NCI-H460 (cell line): Measurements from ENCODE around the gene MAGEB4. TPM values are rescaled to one million over a fixed set of nuclear protein-coding genes. Genes with fewer than 3 reads are reported as not detected.
A peak's percentile ranks its signal among the peaks of the same experiment; 100 is the strongest.
"Not testable (repeated sequence)": the region's sequence is repeated elsewhere in the genome, so short reads cannot be mapped to it uniquely, and the experiment has no call there.

ENCODE experiments used
- DNase-seq: peaks from one replicate; pipeline ENCODE4 v3.0.0-alpha.2; 2016; ENCODE audit warnings: low read depth; ENCODE audit errors: extremely low read depth
- polyA plus RNA-seq: library from polyadenylated mRNA; depleted of rRNA; stranded (reverse); fragments of >200 nt; gene quantifications from 2 replicates; pipeline ENCODE4 v1.2.3, GENCODE V29; 2014; cell fraction: nucleus; rRNA removed
- total RNA-seq: library from RNA; depleted of rRNA; stranded (reverse); fragments of >200 nt; shearing (Covaris generic); gene quantifications from 2 replicates; pipeline ENCODE4 v1.2.3, GENCODE V29; 2014; rRNA removed

MAGEB4 gene, protein sequence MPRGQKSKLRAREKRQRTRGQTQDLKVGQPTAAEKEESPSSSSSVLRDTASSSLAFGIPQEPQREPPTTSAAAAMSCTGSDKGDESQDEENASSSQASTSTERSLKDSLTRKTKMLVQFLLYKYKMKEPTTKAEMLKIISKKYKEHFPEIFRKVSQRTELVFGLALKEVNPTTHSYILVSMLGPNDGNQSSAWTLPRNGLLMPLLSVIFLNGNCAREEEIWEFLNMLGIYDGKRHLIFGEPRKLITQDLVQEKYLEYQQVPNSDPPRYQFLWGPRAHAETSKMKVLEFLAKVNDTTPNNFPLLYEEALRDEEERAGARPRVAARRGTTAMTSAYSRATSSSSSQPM
- not detected in 2 replicates for total RNA-seq
- not detected in 2 replicates for polyA plus RNA-seq

DNA sequence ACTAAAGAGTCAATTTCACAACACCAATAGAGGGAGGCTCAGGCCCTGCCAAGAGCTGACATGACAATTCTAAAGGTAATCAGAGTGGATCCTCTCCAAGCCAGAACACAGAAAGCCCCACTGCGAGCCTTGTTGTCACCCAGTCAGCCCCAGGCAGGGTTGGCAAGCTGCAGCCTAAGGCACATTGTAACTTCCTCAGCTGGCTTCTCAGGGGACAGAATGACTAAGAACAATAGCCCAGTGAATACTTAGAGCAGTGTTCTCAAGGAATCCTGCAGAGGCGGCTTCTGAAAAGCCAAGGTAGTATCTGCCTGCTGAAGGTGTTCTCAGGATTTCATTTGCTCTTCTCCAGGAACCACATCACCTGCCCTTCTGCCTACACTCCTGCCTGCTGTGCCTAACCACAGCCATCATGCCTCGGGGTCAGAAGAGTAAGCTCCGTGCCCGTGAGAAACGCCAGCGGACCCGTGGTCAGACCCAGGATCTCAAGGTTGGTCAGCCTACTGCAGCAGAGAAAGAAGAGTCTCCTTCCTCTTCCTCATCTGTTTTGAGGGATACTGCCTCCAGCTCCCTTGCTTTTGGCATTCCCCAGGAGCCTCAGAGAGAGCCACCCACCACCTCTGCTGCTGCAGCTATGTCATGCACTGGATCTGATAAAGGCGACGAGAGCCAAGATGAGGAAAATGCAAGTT is at the start of gene MAGEB4:
TSS of gene MAGEB4 (plus strand) at position 277 of the 692 bp plus-strand sequence. CDS start at position 413, 136 bp downstream.
- DNase-seq = no peak

DNA sequence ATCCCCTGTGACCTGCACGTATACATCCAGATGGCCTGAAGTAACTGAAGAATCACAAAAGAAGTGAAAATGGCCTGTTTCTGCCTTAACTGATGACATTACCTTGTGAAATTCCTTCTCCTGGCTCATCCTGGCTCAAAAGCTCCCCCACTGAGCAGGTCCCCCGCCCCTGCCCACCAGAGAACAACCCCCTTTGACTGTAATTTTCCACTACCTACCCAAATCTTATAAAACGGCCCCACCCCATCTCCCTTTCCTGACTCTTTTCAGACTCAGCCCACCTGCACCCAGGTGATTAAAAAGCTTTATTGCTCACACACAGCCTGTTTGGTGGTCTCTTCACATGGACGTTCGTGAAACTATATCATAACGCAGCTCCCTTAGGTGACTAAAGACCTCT is 47.9 kb upstream of the MAGEB4 start:
- not testable (repeated sequence) for DNase-seq

DNA sequence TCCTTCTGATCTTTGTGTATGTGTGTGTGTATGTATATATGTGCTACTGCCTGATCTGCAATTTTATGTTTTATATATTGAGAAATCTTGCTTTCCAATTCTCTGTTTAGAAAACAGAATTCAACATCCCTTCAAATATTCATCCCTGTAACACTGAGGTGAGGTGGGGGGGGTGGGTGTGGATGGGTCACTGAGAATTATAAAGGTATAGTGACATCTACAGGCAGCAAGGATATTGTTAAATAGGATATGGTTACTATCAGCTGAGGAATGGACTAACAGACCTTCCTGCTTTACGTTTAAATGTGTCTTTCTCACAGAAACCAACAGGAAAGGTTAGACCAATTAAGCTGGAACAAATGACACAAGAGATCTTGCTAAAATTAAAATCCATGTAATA is 45.5 kb upstream of the MAGEB4 start:
- DNase-seq = no peak

DNA sequence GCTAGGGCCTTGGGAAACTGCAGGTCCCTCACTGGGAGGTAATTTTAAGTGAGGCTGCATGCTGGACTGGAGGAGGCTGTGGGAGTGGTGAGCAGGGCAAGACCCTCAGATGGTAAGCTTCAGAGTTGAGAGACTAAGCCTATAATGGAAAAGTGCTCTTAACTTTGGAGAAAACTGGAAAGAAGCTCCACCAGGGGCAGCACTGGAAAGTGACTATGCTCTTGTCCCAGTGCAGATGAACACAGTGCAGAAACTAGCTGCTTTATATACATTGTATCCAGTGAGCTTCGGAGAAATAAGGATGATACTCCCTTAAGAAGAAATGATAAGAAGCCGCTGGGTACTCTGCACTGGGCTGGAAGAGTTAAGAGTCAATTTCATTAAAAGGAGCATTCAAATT is 29.6 kb upstream of the MAGEB4 start:
- no peak for DNase-seq

DNA sequence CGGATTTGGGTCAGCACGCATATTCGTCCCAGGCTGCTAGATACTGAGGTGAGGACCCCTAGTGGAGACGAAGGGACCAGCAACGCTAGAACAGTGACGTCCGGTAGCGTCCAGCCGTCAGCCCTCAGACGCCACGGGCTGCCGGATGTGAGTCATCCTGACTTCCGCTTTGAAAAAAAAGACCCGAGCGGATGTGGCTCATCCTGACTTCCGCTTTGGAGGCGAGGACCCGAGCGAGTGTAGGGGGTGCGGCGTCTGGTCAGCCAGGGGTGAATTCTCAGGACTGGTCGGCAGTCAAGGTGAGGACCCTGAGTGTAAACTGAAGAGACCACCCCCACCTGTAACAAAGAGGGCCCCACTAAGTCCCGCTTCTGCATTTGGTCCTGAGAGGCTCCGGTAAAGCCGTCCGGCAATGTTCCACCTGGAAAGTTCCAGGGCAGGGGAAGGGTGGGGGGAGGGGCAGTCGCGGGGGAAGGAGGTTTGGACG is 26.4 kb upstream of the MAGEB4 start, which contains the start of gene MAGEB2:
TSS of gene MAGEB2 (plus strand) at position 207 of the 487 bp plus-strand sequence. CDS start 3,018 bp downstream, outside the sequence.
- peak; percentile 76 for DNase-seq

DNA sequence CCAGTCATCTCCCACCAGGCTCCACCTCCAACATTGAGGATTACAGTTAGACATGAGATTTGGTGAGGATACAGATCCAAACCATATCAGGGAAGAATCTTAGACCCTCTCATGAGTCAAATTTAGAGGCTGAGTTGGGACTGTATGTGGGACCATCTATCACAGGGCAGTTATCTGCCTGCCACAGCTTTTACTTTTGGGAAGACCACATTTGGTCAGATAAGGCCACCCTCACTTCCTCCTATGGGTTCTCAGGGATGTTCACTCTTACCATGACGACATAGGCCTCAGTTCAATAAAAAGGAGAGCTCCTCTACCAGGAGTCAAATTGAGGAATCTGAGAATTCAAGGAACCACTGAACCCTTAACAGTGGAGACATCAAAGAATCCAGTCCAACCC is 24.3 kb upstream of the MAGEB4 start:
- DNase-seq = no peak

DNA sequence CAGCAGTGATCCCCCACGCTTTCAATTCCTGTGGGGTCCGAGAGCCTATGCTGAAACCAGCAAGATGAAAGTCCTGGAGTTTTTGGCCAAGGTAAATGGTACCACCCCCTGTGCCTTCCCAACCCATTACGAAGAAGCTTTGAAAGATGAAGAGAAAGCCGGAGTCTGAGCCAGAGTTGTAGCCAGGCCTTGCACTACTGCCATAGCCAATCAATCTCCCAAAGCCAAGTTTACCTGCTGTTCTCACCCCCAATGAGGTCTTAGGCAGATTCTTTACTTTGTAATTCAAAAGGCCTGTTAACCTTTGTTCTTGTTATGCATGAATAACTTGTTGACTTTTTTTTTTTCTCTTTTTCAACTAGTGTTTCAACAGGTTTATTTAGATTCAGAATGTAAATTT is 22.4 kb upstream of the MAGEB4 start:
- DNase-seq = no peak

DNA sequence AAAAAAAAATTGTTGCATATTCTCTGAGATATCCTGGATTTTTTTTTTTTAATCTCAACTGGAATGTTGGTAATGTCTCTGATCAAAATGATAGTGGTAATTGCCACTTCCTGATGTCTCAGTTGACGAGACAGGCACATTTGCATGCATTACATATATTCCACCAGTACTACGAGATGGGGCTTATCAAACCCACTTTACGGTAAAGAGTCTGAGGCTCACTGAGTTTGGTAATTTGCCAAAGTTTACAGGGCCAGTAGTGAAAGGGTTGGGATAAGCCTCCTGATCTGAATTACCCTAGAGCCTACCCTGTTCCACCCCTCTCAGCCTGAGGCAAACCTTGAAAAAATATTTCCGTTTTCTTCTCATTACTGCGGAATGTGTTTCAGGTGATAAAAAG is 21.1 kb upstream of the MAGEB4 start:
- no peak for DNase-seq

DNA sequence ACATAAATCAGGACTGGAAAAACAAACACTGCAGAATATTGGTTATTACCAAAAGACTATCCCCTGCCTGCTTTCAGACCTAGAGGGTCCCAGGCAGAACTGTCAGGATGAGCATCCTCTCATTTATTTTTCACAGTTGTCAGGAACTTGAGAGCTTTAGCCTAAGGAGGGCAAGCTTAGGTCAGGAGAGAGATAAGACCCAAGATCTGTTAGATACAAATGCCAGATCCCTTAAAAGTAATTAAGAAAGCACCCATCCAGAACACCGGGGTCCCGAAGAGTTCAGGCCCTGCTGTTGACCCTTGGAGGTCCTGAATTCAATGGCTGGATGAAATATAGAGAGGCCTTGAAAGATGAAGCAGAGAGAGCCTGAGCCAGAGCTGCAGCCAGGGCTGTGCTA is 17.3 kb upstream of the MAGEB4 start:
- DNase-seq = no peak

DNA sequence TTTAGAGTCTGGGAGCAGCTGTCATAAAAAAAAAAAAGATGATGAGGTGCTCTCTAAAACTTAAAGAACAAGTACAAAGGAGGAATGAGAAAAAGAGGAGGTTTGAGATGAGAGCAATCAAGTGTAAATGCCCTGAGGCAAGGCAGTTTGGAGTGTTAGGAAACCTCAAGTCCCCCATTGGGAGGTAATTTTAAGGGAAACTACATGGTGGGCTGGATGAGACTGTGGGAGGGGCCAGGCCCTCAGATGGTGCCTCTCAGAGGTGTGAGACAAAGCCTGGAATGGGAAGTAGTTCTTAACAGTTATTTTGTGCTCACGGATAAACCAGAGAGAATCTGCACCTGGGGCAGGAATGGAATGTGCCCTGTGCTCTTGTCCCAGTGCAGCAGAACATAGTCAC is 13.3 kb upstream of the MAGEB4 start:
- DNase-seq = no peak

DNA sequence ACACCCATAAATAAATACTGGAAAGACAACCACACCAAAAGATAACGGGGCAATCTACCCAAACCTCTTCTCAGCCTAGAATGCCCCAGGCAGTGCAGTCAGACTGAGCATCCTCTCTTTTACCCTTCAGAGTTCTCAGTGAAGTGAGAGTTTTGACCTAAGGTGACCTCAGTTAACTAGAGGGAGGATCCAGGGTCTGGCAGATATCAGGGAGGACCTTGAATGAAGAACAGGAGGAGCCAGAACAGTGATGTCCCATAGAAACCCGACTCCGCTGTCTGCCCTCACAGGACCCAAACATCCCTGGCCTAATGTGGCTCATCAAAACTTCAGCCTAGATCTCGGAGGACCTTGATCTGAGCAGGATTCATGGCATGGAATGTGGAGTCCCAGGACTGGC is 11.4 kb upstream of the MAGEB4 start, which contains the start of gene MAGEB3:
TSS of gene MAGEB3 (plus strand) at position 263 of the 400 bp plus-strand sequence. CDS start 5,268 bp downstream, outside the sequence.
- no peak for DNase-seq

DNA sequence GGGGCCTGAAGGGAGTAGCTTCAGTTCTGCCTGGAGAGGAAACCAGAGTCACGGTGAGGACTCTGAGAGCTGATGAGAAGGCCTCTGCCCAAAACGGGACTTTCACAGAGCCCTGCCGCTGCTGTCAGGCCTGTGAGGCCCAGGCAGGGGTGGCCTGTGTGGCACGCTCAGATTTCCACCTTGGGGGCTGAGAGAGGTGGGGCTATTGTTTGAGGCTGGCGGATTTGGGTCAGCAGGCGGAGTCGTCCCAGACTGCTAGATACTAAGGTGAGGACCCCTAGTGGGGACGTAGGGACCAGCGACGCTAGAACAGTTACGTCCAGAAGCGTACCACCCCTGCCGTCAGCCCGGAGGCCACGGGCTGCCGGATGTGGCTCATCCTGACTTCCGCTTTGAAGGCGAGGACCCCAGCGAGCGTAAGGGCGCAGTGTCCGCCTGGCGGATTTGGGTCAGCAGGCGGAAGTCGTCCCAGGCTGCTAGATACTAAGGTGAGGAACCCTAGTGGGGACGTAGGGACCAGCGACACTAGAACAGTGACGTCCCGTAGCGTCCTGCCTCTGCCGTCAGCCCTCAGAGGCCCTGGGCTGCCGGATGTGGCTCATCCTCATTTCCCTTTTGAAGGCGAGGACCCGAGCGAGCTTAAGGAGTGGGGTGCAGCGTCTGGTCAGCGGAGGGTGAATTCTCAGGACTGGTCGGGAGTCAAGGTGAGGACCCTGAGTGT is 5.1 kb downstream of the MAGEB4 start, which contains the start of gene MAGEB1:
TSS of gene MAGEB1 (plus strand) at position 378 of the 721 bp plus-strand sequence. CDS start 3,348 bp downstream, outside the sequence.
- DNase-seq = no peak

DNA sequence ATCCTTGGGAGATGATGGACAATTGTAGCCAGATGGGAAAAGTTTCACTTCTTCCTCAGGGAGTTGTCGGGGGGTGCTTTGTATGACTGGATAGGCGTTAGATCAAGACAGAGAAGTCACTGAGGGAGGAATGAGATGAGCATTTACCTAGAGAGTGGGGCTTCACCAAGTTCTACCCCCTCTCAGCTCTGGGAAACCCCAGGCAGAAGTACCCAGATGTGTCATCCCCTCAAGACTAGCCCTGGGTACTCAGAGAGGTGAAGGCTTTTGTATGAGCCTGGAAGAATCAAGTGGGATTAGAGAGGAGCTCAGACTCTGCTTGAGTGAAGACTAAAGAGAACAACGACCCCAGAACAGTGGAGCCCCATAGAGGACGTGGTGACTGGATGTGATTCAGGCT is 7.1 kb downstream of the MAGEB4 start:
- no peak for DNase-seq

DNA sequence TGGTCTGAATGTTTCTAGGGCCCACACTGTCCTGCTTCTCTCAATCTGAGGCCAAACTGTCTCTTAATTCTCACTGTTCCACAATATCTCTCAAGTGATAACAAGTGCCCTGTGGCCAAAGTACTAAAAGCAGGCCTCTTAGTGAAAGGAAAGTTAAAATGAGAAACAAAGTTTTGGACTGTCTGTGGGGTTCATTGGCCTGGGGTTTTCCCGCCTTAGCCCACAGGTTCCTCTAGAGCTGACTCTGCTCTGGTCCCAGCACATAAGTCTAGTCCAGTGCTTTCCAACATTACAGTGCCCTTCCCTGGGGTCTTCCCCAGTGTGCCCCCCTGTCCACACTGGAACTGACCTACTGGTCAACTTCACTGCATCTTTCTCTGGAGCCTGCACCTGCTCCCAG is 11.5 kb downstream of the MAGEB4 start:
- no peak for DNase-seq

DNA sequence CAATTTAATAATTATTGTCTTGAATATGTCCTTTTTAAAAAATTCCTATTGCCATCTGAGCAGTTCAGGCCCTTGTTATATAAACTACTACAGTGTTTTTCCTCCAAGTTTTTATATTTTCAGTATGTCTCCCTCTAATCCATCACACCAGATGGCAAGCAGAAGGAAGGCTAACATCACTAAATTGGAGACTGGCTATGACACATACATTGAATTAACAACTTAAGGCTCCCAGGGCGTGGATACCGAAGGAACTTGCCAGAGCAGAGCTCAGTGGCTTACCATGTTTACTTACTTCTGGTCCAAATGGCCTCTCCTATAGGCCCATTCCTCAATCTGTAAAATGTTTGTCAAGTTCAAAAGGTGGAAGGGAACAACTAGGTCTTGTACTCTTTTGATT is 18.1 kb downstream of the MAGEB4 start:
- no peak for DNase-seq

DNA sequence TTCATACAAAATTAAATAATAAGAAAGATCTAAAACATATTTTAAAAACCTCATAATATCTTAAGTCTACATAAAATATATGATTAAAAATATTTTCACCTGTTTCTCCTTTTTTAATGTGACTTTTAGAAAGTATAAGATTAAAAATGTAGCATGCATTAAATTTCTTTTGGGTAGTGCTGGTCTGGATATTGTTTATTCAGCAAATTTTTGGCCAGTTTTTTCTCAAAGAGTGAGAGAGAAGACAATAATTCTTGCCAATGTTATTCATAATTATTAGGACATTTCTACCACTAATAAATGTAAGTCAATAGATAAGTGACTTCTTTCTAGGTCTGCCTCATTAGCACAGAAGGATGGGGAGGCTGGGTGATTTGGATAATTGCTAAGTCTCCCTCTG is 19.2 kb downstream of the MAGEB4 start:
- no peak for DNase-seq

DNA sequence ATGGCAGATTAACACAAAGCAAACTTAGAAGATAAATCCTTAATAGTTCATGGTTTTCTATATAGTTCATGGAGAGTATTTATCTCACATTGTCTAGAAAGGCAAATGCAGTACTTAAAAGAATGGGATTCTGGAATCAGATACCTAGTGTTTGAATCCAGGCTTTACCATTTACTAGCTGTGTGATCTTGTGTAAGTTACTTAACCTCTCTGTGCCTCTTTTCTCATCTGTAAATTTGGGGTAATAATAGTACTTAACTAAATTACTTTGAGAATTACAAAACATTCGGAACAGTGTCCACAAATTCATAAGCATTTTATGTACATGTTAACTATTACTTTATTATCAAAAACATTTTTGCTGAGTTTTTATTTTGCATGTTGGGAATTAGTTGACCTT is 21.0 kb downstream of the MAGEB4 start:
- no peak for DNase-seq

DNA sequence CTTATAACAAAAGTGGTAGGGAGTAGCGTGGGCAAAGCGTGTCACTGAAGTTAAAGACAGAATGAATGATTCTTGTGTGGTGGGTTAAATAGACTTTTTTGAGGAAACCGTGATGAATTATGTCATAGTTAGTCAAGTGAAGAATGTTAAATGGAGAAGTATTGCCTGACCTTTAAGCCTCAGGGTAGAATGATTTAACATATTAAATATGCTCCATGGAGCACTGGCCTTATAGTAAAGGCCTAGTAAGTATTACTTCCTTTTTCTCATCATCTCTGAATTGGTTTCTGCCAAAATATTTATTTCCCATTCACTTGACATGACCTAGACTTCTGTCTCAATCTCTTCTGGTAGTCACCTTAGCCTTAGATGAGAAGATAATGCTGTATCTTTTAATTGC is 28.8 kb downstream of the MAGEB4 start:
- no peak for DNase-seq

DNA sequence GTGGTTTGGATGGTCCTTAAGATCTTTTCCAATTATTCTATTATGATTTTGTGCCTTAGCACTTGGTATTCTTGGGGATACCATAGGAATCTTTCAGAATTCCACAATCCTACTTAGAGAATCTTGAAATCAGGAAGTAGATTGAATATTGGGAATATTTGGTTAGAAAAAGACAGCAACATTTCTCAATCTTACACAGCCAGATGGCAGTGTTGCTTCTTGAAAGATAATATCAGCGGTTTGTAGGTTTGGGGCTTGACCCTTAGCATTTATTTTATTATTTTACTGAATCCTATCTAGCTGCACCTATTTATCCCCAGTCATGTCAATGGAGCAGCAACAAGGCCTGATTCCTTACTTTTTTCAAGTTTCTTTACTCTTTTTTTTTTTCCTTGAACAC is 33.7 kb downstream of the MAGEB4 start:
- peak; percentile 53 for DNase-seq

DNA sequence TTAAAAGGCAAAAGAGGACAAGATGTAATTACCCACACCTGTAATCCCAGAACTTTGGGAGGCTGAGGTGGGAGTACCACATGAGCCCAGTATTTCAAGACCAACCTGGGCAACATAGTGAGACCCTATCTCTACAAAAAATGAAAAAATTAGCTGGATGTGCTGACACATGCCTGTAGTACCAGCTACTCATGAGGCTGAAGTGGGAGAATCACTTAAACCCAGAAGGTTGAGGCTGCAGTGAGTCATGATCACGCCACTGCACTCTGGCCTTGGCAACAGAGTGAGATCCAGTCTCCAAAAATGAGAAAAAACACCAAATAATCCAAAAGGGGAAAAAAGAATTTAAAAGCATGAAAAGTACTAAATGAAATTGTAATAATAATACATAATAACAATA is 36.6 kb downstream of the MAGEB4 start:
- DNase-seq = no peak

DNA sequence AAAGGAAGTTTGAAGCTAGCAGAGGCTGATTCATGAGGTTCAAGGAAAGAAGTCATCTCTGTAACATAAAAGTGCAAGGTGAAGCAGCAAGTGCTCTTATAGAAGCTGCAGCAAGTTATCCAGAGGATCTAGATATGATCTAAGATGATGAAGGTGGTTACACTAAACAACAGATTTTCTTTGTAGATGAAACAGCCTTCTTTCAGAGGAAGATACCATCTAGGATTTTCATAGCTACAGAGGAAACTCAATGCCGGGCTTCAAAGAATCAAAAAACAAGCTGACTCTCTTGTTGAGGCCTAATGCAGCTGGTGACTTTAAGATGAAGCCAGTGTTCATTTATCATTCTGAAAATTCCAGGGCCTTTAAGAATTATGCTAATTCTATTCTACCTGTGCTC is 38.6 kb downstream of the MAGEB4 start:
- no peak for DNase-seq
